Stimulated activated CD4-positive, alpha-beta T cell treated with anti-CD3 and anti-CD28 coated beads, Interleukin-2, amount 100 ng/mL, for 48 hours (primary cell): ENCODE measurements around the gene NAALADL2.

ENCODE experiments used
- DNase-seq, 2 donors: peaks; one replicate each; pipeline ENCODE4 v3.0.0-alpha.2; 2020

Gene NAALADL2

DNA sequence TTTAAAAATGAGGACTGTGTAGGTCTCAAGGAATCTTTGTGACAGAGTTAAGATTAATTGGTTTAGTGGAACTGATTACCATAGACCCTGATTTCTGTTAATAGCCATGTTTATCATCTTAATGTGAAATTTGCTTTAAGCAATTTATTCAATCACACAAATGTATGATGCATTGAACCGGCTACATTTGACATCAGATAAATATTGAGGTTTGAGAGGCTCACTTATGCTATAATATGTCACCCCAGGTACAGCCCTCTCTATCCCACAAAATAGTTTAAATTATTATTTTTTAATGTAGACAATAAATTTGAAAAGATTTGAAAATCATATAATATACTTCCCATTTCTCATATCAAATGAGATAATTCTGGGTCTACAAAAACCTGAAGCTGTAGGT lies 413.3 kb downstream of the NAALADL2 start:
- no peak for DNase-seq

DNA sequence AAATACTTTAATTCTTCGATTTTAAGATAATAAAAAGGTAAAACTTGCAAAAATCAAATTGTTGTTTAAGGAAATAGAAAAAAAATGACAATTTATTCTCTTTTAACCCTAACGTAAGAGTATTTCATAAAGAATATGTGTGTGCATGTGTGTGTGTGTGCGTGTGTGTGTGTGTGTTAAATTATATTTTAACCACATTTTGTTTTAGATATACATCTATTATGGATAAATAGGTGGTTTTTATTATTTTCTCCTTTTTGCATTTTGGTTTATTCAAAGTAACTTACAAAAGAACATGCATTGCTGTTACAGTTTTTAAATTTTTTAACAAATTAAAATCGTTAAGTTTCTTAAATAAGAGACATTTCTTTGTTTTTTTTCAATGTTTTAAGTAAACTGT lies 414.4 kb downstream of the NAALADL2 start:
- DNase-seq, result no peak

DNA sequence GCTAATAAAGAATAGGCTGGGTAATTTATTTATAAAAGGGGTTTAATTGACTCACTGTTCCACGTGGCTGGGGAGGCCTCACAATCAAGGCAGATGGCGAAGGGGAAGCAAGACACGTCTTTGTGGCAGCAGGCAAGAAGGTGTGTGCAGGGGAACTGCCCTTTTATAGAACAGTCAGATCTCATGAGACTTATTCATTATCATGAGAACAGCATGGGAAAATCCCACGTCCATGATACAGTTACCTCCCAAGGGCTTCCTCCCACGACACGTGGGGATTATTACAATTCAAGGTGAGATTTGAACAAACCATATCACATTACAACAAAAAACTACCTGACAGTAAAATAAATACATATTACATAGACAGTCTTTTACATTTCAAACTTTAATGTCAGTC lies 414.9 kb downstream of the NAALADL2 start:
- DNase-seq, result no peak

DNA sequence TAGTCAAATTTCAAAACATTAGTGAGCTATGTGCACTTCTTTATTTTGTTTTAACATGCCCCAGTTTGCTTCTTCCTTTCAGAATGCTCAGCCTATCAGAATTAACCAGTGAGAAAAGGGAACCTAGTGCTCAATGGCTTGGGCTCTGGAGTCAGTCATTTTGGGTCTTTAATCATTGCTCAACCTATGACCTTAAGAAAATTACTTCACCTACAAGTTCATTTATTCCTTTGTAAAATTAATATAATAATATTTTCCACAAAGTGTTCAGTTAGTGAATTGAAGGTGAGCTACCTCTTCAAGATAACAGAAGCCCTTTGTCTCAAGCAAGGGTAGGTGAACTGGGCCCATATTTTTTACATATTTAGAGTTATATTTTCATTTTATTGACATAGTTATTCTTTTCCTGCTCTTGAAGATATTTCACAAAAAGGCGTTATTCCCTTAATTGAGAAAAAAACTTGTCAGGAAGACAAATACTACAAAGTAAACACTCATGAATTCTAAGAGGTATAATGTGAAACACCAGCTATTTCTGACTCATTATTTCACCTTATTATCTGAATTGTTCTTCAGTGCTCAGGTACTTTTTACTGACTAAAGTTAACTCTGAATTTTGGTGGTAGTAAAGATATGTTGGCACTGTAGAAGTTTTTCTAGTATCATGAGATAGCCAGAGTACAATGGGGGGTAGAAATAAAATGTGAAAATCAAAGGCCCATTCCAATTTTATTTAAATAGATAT lies 415.5 kb downstream of the NAALADL2 start:
- no peak for DNase-seq

DNA sequence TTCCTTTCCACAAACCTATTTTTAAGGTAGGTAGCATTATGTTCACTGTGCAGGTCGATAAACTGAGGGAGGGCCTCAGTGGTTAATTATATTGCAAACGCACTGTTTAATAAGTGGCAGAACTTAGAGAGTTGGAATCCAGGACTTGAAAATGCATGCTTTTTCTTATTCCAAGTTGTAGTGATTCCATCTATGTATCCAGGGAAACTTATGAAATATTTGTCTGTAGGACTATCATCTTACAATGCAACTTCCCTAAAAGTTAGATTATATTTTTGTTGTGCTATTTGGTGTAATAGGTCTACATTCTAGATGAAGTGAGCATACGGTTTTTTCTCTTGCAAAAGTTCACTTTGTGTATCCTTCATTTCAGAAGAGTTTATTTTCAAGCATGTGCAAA lies 419.5 kb downstream of the NAALADL2 start:
- no peak for DNase-seq

DNA sequence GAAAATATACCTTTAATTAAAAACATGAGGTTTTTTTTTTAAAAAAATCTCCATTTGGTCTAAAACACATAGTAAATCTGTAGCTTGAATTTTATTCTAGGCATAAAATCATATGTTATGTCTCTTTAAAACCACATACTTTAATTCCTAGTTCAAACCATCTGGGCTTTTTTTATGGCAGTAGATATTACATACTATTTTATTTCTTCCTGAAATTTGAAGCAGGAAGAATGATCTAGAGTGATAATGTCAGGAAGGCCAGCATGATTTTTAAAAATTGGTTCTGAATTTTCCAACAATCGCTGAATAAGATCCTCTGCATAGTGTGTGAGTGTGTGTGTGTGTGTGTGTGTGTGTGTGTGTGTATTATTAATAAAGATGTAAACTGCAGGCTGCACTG lies 420.3 kb downstream of the NAALADL2 start:
- no peak for DNase-seq

DNA sequence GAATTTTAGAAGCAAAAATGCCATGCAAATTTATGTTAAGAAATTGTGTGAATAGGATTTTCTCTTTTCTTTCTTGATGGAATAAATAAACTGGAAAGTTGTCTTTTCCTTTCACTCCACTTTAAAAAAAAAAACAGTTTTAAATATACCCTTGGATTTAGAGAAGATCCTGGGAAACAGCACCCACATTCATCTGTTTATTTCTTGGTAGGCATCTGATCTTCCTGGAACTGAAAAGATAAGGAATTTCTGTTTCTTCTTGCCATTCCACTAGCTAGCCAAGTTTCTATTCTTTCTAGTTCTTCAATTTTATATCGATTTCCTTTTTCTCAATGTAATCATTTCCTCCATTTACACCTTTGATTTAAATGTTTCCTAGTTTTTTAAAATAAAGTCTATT lies 420.8 kb downstream of the NAALADL2 start:
- no peak for DNase-seq

DNA sequence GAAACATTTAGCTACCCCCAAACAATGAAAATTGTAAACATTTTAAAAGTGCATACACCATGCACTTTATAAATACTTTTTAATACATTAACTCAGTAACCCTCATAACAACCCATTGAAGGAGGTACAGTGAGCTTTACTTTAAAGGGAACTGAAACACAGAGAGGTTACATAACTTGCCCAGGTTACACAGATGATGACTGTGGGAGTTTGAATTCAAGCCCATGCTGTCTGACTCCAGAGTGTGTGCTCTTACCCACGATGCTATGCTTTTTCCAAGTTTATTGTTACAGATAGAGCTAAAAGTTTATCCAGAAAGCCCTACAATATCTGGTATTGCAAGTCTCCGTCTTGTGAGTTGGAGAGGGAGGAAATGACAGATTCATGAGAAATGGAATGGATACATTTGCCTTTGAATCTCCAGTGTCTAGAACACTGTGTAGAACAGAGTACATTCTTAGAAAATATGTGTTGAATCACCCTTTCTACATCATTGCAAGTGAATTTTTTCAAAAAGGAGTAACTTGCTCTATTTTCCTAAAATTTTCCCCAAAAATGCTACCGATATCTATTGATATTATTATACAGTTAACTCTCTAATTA lies 428.3 kb downstream of the NAALADL2 start:
- no peak for DNase-seq

DNA sequence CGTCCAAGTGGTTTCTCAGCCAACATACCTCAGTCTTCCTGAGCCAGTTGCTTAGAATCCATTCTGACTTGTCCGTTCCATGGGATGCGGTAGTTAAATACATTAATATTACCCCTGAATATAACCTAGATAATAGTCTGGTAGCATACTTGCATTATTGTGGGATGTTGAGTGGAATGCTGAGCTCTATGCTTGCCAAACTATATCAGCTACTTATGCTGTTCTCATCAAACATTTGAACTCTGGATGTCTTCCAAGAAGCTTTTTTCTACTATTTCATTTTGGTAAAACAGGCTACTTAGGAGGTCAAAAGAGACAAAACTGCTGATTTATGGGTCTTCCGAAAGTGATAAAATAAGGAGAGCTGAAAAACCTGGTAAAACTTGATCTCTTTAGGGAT lies 429.5 kb downstream of the NAALADL2 start:
- DNase-seq, result no peak

DNA sequence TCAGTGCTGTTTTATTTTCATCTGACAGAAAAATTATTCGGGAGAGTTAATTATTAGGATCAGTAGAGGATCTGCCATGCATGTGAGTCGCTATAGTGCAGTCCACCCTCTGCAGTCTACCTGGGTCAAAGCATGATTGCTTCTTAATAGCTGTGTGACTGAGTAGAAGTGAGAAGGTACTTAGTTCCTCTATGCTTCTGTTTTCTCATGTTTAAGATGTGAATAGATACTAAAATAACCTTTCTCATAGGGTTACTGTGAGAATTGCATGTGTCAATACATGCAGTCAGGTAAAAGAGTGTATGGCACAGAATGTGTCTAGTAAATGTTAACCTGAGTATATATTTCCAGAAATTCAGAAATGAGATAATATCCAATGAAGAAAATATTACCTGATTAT lies 435.7 kb downstream of the NAALADL2 start:
- DNase-seq, result no peak

DNA sequence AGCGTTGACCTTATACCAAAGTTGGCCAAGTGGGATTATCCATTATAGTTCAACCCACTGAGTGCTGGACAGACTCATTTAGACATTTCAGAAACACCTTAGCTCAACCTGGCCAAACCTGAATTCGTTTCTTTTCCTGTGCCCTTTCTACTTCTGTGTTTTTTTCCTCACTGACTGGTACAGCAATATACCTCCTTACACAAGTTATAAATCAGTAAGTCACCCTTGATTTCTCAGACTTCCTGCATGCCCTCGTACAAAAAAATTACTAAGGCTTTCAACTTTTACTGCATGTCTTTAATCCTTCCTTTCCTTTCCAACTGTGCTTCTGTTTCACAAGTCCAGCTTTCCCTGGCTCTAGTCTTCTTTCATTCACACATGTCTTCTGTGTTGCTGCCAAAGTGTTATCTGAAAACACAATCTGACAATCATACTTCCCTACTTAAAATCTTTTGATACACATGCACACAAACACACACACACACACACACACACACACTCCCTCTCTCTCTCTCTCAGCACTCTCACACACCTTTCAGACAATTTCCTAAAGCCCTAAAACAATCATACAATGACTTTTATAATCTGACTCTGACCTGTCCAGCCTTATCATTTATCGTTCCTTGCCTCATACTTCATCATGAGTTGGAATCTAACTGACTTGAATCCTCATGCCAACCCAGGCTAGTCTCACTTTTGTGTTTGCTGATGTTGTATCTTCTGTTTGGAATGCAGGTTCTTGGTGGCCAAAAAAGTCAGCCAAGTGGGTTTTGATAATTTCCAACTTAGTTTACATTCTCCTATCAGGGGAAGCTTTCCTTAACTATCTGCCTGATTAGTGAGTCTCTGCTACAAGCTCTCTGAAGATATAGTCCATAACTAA lies 436.4 kb downstream of the NAALADL2 start:
- no peak for DNase-seq

DNA sequence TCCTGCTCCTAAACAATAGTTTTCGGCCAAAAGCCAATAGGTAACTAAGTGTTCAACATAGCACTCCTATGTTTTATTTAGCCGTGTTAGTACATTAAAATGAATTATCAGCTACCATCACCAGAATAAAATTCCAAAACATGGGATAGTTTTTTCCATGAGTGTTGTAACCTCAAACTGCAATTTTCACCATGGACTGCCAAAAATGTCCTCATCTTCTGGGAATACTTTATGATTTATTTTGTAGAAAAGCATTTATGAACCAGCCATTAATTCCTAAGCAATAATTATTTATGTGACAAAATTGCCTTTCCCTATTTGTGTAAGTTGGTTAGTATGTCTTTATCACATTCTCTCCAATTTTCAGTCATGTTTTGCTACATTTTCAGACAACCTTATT lies 438.1 kb downstream of the NAALADL2 start:
- DNase-seq, result no peak

DNA sequence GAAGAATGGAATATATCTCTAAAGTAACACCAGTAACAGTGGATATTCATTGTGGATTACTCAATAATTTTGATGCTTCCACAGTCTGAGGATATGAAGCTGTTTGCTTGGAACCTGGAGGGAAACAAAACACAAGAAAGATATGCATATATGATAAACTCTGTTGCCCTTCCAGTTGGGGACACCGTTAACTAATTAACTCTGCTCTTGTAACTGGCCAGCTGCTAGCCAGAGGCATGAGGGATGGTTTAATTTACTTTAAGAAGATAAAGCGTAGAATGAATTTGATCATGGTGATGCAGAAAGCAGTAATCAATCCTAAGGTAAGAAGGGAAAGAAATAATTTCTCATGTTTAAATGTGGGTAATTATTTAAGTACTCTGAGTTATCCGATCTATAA lies 442.6 kb downstream of the NAALADL2 start:
- no peak for DNase-seq

DNA sequence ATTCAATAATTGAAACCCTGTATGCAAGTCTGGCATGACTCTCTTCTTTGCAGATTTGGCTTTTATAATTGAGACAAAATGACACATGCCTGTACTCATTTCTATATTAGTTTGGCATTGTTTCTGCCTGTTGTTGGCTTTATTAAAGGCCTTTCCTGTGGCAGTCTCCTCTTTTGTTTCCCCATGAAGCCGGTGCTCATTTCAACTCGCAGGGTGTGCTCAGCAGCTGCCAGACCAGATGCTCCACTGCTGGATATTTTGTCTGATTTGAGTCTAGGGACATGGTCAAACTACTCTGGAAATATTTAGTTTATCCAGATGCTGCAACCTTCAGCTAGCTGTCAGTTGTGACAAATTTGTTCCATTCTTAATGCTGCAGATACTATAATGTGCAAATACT lies 445.3 kb downstream of the NAALADL2 start:
- no peak for DNase-seq

DNA sequence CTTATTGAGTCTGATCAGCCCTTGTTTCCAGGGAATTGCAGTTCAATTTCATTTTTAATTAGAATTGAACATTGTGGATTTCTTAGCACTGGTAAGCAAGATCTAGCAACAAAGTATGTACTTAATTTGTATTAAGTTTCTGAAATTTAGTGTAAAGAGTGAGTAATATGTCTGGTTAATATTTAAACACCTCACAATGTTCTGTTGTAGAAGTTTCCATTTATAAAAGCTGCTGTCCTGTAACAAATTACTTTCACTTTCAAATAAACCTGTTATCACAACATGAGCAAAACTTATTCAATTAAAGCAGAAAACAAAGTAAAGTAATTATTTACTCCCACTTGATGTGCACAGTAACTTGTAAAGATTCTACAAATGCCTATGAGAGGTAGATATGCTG lies 448.5 kb downstream of the NAALADL2 start:
- no peak for DNase-seq

DNA sequence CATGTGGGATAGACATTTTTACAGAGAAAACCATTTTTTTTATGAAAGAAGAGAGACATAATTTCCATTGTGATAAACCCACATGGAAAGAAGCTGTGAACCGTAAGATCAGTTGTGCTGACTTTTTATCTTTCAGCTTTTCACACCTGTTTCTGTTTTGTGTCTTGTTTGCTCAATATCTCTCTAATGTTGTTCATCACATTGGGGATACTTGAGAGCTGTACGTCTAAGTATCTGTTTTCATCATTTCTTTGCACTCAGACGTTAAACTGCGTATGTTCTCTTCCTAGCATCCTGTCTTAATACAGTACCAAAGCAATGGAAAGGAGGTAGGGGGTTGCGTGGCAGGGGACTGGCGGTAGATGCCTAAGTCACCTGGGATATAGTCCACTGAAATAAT lies 449.0 kb downstream of the NAALADL2 start:
- DNase-seq, result no peak

DNA sequence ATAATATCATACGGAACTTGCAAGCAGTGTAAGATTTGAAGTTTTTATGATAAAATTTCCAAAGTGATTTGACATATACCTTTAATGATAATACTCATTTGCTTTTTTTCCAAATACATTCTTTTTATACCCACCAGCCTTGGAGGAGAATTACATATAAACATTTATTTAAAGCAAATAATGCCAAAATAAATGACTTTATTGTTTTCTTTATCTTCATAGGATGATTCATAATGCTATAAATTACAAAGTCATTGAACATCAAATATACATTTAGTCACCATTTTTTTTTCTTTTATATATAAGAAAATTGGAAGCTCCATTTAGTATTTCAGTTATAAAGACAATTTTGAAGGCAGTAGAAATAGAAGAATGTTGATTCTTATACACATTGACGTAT lies 450.9 kb downstream of the NAALADL2 start:
- no peak for DNase-seq

DNA sequence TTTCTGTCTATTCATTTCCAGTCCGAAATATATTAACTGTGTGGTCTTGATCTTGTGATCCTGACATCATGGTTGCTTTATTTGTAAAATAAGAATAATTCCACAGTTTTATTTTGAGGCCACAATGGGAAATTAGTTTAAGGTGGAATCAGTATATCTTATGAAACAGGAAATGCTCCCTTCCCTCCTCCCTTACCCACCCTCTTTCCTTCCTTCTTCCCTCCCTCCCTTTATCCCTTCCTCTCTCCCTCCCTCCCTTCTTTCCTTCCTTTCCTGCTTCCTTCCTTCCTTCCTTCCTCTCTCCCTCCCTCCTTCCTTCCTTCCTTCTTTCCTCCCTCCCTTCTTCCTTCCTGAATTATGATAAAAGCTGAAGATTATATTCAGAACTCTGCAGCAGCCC lies 452.3 kb downstream of the NAALADL2 start:
- no peak for DNase-seq

DNA sequence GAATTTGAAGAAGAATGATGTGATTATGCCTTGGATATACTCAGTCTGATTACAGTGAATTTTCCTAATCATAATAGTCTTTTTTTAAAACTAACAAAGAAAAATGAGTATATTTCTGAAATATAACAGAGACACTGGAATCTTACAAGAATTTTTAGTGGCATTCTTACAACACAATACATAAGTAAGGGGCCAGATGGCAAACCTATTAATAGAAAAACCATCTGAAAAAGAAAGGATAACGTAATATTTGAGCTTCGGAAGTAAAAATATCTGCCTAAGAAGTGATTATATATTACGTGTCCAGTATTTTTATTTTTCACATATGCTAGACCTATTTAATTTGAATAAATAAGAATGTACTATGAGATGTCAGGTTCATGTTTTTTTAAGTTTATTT lies 452.8 kb downstream of the NAALADL2 start:
- DNase-seq, result no peak

DNA sequence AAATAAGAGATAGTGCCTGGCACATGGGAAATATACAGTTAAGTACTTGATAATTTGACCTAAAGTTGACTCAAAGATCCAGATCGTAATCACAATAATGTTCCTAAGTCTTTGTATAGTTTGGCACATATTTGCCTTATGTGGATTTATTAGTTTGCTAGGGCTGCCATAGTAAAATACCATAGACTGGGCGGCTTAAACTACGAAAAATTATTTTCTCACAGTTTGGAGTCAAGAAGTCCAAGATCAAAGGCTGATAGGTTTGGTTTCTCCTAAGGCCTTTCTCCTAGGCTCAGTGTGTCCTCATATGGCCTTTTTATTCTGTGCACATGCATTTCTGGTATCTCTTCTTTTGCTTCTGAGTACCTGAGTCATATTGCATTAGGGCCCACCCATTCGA lies 453.7 kb downstream of the NAALADL2 start:
- DNase-seq, result no peak

DNA sequence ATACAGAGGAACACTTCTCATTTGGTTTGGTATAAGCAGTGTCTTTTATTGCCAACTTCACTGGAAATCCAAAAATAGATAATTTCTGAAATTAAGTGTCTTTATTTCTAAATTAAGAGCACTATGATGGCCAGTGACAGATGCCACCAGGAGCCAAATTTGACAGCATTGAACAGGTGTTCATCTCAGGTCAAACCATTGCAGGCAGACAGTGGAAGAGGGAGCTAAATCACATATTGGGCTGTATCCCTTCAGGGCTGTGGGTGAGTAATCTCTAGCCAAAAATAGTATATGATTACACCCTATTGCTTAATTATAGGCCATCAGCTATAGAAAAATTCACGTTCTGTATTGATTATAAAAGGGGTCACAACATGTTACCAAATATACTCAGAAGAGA lies 457.7 kb downstream of the NAALADL2 start:
- DNase-seq, result no peak

DNA sequence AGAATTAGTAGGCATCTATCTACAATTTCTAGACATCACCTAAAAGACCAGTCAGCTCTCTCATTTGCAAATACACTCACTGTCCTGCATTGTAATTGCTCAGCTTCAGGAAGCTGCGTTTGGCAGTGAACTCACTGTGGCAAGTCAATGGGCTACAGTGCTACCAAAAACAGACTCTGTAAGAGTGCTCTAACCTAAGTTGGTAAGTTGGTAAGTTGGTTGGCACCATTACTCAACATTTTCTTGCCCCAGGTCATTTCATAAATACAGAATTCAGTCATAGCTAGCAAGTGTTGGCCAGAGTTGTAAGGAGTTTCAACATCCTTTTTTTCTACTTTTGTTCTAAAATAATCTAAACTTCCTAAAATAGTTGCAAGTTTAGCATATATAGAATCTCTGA lies 466.3 kb downstream of the NAALADL2 start:
- DNase-seq, result no peak

DNA sequence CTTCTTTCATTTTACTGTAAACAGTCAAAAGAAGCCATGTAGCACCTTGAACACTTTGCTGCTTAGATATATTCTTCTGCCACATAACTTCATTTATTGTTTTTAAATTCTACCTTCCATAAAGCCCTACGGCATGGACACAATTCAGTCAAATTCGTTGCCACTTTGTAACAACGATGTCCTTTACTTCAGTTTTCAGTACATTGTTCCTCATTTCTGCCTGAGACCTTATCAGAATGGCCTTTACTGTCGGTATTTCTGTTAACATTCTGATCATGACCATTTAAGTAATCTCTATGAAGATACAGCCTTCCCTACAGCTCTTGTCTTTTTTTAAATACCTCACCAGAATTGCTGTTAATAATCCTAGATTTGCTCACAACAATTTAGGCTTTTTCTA lies 466.9 kb downstream of the NAALADL2 start:
- DNase-seq, result no peak

DNA sequence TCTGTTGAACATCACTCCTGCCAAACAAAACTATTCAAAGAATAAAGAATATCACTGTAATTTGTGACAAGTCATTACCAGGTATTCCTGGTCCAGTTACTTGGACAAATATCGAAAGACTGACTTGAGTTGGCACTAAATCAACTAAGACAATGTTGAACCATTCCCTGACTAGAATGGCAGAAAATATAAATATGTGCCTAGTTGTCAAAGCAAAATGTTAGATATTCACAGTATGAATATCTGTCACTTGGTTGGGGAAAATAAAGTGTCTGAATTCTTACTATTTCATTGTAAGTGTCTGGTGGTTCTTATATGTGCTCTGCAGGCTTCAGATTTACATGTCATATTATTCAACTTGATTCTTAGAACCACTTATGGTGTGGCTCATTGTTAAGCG lies 470.2 kb downstream of the NAALADL2 start:
- DNase-seq, result no peak
